CMK (cell line): ENCODE results near the gene MX1.

Experiments
- DNase-seq: peaks from one replicate; pipeline ENCODE4 v3.0.0-alpha.2; 2010; ENCODE audit warnings: low read depth

MX1 gene

DNA sequence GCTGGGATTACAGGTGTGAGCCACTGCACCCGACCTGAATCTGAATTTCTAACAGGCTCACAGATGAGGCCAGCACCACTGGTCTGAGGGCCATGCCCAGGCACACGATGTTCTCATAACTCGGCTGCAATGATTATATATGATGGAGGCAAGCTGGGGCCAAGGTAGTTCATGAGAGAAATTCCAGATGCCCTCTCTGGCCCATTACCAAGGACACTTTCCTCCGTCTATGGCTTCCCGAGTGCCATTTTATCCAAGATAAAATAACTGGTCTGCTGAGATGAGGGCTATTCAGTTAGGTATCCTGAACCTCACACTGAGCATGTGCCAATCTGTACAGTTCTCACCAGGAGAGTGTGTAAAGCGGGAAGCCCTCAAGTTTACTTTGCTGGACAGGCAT is 65.4 kb downstream of the MX1 start:
- DNase-seq, result no peak

DNA sequence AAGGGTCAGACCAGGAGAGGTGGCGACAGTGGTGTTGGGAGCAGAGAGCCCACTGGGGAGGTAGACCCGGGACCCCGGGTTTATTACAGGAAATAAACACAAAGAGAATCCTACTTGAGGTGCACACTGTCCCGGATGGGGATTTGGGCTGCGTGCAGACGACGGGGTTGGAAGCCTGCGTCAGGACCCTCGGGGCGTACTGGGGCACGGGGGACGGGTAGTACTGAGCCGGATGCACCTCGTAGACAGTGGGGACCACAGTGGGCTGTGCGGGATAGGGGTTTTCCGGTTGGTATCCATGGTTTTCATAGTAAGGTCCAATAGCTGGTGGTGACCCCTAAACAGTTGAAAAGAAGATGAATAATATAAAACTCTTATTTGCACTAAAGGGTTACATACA is 68.2 kb downstream of the MX1 start:
- no peak for DNase-seq

DNA sequence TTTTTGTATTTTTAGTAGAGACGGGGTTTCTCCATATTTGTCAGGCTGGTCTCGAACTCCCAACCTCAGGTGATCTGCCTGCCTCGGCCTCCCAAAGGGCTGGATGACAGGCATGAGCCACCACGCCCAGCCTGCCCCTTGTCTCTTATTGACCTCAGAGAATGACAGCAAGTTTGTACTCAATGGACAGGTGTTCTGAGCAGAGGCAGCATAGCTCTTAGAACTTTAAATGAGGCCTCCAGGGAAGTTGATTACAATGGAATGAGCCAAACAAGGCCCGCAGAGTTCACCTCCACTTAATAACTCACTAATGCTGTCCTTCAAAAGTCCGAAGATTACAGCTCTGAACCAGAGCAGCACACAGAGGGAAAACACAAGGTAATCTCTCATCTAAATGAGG is 71.0 kb downstream of the MX1 start:
- no peak for DNase-seq

DNA sequence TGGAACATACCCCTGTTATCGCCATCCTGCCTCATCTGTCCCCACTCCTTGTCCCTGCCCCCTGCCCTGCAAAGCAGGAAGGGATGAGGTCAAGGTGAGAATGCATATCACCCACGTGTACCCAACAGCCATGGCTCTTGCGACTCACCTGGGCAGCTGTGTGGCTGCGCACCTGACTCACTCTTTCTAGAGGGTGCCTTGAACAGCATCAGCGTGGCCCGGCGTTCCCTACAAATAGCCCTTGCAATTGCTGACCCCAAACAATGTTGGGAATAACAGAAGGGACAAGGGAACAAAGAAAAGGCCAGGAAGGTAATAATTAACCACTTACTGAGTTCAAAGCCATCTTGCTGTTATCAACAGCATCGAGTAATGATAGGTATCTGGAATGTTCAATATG is 71.7 kb downstream of the MX1 start:
- DNase-seq, result no peak

DNA sequence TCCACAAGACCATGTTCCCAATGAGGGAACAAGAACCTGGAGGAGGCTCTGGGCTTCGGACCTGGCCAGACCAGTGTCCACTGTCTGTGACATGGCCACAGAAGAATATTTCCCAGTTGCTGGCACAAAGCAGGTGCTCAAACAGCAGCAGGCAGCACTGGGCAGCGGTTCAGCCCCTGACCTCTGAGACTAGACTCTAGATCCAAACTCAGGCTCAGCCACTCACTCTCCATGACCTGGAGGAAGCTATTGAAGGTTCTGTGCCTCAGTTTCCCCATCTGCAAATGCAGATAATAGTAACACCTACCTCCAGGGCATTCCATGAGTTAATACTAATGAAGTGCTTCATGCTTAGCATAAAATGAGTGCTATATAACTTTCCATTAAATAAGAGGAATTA is 73.9 kb downstream of the MX1 start:
- DNase-seq, result no peak

DNA sequence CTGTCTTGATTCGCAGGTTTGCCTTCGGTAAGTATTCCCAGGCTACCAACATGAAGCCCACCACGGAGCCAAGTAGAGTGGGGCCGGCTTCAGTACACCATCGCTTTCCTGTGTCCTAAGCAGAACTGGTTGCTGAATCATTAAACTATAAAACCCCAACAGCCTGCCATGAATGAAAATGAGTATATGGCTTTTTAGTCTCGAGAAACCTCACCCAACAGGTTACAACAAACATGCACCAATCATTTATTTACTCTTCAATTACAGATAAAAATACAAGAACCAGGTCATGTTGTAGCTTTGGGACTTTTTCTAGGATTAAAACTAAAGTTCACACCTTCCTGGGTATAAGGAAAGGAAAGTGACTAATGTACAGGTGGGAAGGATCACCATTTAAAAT is 74.3 kb downstream of the MX1 start:
- DNase-seq, result no peak

DNA sequence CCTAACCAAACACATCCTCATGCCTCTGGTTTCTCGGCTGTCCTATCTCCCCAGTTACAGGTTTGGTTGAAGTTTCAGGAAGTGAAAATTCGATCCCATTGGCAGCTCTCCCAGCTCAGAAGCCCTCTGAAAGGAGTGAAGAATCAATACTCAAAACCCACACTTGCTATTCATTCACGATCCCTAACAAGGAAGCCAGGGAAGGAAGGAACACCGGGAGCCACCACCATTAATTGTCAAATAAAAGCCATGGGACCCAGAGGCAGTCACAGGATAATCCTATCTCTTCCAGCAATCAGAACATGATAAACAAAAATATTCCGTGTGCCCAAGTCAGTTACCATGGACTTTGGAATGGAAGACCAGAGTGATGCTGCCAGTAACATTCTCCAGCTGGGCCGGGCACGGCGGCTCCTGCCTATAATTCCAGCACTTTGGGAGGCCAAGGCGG is 74.9 kb downstream of the MX1 start:
- DNase-seq, result no peak

DNA sequence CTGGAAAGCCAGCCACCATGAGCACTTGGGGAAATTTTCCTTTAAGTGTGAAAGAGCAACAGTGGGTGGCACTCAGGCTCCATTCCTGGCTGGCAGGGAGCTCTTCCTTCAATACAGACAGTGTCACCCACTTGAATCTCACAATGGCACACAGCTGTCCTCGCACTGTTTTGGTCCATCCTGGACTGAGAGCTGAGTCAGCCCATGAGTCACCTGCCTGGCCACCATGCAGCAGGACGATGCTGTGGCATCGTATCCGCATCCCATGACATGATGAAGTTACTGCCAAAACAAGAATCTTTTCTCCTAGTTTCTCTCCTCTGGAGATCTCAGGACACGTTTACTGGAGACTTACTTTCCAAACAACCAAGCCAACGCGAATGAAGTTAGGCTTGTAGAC is 75.9 kb downstream of the MX1 start:
- DNase-seq, result no peak

DNA sequence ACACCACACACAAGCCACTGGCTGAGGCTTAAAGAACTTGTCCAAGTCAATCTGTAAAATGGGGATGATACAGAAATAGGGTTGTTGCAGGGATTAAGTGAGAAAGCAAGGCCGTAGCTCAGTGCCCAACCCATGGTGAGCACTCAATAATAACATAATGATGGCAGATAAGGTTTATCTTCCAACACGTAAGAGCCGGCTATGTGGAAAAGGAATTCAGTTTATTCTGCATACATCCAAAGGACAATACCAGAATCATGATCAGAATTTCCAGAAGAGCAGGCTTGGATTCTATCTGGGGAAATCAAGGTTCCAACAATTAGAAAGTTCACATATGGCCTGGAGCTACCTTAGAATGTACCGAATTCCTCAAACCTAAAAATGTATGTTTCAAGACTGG is 77.3 kb downstream of the MX1 start:
- no peak for DNase-seq

DNA sequence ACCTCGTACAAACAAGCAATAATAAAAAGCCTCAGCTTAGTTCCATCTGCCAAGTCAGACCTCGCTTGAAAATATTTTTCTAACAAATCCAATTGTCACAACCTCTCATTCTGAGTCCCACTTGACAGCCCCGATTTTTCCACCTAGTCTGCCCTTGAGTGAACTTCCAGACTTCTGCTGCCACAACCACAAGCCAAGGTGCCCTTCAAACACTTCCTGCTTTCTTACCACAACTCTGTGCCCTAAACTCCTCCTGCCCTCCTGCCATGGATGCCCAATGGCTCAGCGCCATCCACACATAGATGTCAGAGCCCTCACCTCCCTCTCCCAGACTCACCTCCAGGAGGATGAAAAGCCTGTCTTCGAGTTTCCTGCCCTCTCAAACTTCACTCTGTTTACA is 78.0 kb downstream of the MX1 start:
- no peak for DNase-seq

DNA sequence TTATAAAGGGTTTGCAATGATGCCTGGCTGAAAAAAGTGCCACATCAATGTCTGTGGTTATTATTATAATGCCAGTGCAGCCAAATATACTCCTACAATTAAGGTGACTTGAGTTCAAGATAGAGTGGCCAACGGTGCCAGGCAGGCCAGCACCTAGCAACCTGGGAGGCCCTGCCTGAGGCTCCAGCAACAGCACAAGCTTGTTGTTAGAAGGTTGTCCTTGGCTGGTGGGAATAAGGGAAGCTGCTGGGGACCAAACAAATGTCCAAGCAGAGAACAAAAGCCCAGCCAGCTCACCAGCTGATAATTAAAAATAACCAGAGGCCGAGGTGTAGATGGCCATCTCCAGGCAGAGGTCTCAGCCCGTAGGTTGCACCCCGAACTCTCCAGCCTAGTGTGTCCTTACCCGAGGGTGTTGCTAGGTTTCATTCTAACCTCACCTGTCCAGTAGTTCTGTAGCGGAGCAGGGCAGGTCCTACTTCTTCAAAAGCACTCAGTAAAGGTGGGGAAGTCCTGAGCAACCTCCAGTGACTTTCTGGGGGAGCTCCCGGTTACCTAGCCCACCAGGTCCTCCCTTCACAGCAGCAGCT is 80.1 kb downstream of the MX1 start:
- no peak for DNase-seq

DNA sequence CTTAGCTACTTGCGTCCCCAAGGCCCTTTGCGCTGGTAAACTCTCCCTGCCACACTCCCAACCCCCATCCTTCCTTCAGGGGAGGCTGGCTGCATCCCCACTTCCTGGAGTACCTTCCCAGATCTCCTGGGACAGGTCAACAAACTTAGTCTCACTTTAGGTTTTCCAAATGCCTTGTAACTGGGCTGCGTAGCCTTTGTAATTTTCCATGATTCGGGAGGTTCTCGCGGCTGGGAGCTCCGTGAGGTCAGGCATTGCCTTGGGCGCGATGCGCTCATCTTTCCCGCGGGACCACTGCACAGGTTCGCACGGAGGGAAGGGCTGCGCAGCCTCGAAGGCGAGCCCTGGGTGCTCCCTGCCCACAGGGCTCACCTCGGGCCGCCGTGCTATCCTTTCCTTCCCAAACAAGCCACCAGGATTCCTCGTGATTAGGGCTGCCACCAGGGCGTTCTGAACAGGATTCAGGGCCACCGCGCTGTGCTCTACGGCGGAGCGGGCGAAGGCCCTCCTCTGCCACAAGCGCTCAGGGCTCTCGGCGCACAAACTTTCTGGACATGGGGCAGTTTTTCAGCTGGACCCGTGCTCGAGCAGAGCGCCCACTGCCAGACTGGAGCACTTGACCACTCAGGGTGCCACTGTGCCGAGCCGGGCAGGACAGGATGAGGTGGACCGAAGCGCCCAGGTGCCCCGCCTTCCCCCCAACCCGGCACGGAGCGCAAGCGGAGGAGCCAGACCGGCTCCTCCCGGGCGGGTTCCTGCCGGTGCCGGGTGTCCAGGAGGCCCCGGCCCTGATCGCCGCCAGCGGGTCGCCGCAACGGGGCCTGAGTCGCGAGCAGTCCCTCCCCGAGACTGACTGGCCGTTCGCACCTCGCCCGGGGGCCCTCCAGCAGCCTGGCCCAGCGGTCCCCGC is 80.8 kb downstream of the MX1 start:
- DNase-seq, result no peak

DNA sequence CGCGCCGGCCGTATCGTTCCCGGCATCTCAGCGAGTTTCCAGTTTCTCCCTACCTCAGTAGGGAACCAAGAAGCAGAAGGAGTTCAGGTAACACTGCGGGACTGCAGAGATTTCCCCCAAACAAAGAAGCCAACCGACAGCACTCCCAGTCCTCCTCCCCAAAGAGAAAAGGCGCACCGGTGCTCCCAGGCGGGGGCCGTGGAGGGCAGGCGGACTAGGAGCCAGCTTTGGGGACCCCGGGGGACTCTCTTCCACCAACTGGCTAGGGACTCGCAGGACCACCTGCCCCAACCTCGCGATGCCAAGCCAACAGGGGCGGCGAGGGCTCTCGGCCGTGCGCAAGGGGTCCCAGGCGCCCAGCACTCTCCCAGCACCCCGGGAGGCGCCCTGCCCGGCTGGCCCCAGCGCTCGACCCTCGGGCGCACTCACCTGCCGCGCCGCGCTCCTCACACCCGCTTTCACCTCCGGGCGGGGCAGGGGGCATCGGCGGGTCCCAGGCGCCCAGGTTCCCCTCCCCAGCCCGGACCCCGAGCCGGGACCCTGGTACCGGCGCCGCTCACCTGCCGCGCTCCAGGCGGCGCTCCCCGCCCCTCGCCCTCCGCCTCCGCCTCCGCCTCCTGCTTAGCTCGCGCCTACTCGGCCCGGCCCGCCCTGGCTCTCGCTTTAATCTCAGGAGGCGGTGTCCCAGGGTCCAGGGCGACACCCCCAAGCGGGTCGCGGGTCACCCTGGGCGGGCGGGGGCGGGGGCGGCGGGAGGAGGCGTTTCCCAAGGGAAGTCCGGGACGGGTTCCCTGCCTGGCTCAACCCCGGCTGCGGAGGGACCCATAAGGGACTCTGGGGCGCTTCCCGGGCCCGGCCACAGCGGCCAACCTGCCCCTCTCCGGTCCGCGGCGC is 81.7 kb downstream of the MX1 start, which contains the start of gene TMPRSS2:
Gene TMPRSS2, minus strand, starts transcription at position 638 of the 894 bp plus-strand sequence. CDS start 10,025 bp downstream, outside the sequence.
- no peak for DNase-seq

DNA sequence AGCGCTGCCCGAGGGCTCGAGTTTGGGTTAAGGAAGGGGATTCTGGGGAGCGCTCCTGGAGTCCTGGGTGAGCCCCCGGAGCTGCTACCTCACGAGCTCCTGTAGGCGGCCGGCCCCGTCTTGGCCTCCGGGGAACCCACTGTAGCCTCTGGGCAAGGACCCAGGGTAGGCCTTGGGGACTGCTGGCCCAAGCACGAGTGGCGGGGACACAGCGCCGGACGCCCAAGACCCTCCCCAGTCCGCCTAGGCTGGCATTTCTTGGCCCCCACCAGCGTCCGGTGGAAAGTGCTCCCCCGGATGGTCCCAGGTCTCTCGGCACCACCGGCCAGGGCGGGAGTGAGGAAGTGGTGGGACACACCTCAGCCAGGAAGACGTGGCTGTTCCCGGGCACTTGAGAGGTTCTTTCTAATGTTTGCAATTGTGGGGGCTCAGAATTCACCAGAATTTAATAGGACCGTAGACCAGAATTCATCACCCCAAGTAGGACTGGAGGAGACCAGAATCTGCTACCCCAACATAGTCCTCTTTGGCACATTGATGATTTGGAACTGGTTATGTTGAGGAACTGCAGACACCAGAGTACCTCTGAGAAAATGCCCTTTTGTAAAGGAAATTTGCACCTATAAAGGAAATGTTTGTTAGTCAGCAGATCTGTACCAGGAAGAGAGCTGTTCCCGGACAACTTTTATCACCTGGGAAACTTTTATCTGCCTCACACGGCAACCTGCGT is 82.5 kb downstream of the MX1 start:
- DNase-seq, result no peak
